HepG2 (cell line): ENCODE measurements around the gene NELFCD. TPM values are rescaled to one million over a fixed set of nuclear protein-coding genes. Genes with fewer than 3 reads are reported as not detected.

ENCODE experiments used
- ATF1 ChIP-seq: IDR thresholded peaks from 2 replicates; pipeline ENCODE4 v1.6.1; 2016; ENCODE audit warnings: mild to moderate bottlenecking, control low read depth
- BRCA1 ChIP-seq: sonication (generic); formaldehyde crosslinking; IDR thresholded peaks from 2 replicates; pipeline ENCODE4 v1.4.0; 2020; ENCODE audit warnings: missing genetic modification reagents
- CBX5 ChIP-seq: sonication (generic); formaldehyde crosslinking; IDR thresholded peaks from 2 replicates; pipeline ENCODE4 v1.4.0; 2020; ENCODE audit warnings: missing genetic modification reagents, borderline replicate concordance
- CEBPB ChIP-seq: IDR thresholded peaks from 2 replicates; pipeline ENCODE4 v1.6.1; 2011; ENCODE audit warnings: low read depth, low read length, improper control_type of control experiment, borderline replicate concordance
- NCOA1 ChIP-seq: sonication (generic); formaldehyde crosslinking; IDR thresholded peaks from 2 replicates; pipeline ENCODE4 v1.9.0; 2021; ENCODE audit warnings: missing genetic modification reagents
- NFE2L1 ChIP-seq: sonication (generic); formaldehyde crosslinking; IDR thresholded peaks from 2 replicates; pipeline ENCODE4 v1.4.0; 2020; ENCODE audit warnings: missing genetic modification reagents, mild to moderate bottlenecking, borderline replicate concordance
- SOX5 ChIP-seq: IDR thresholded peaks from 2 replicates; pipeline ENCODE4 v1.6.1; 2016; ENCODE audit warnings: borderline replicate concordance
- SYNCRIP ChIP-seq: fragments of 200-400 bp; formaldehyde crosslinking; IDR thresholded peaks from 2 replicates; pipeline ENCODE4 v1.6.1; 2018; ENCODE audit warnings: mild to moderate bottlenecking, low read depth, low read length; ENCODE audit not compliant: insufficient read depth
- TRIM24 ChIP-seq: sonication (generic); formaldehyde crosslinking; IDR thresholded peaks from 2 replicates; pipeline ENCODE4 v1.8.0; 2022; ENCODE audit warnings: mild to moderate bottlenecking, missing genetic modification reagents
- ZFX ChIP-seq: sonication (generic); formaldehyde crosslinking; IDR thresholded peaks from 2 replicates; pipeline ENCODE4 v1.4.0; 2020; ENCODE audit warnings: mild to moderate bottlenecking, low read depth, missing genetic modification reagents, moderate library complexity
- ZMYM4 ChIP-seq: sonication (generic); formaldehyde crosslinking; IDR thresholded peaks from 2 replicates; pipeline ENCODE4 v1.8.1; 2023; ENCODE audit warnings: mild to moderate bottlenecking, missing genetic modification reagents
- ZNF136 ChIP-seq: sonication (generic); formaldehyde crosslinking; IDR thresholded peaks from 2 replicates; pipeline ENCODE4 v1.8.1; 2022; ENCODE audit warnings: low read depth, mild to moderate bottlenecking, moderate library complexity, missing genetic modification reagents
- ZNF20 ChIP-seq: sonication (generic); formaldehyde crosslinking; IDR thresholded peaks from 2 replicates; pipeline ENCODE4 v1.4.0; 2020; ENCODE audit warnings: mild to moderate bottlenecking, moderate library complexity, missing genetic modification reagents
- ZNF234 ChIP-seq: sonication (generic); formaldehyde crosslinking; conservative IDR thresholded peaks from 2 replicates; pipeline ENCODE4 v1.5.1; 2020; ENCODE audit warnings: mild to moderate bottlenecking, missing genetic modification reagents
- ZNF34 ChIP-seq: sonication (generic); formaldehyde crosslinking; IDR thresholded peaks from 2 replicates; pipeline ENCODE4 v1.4.0; 2020; ENCODE audit warnings: mild to moderate bottlenecking, missing genetic modification reagents, borderline replicate concordance
- ZNF407 ChIP-seq: sonication (generic); formaldehyde crosslinking; IDR thresholded peaks from one replicate; pipeline ENCODE4 v1.5.1; 2020; ENCODE audit warnings: mild to moderate bottlenecking, missing genetic modification reagents; ENCODE audit errors: not compliant biosample characterization
- ZNF557 ChIP-seq: sonication (generic); formaldehyde crosslinking; IDR thresholded peaks from 2 replicates; pipeline ENCODE4 v1.4.0; 2020; ENCODE audit warnings: missing genetic modification reagents
- ZNF567 ChIP-seq: sonication (generic); formaldehyde crosslinking; IDR thresholded peaks from 2 replicates; pipeline ENCODE4 v1.8.1; 2023; ENCODE audit warnings: mild to moderate bottlenecking, missing genetic modification reagents, borderline replicate concordance
- ZSCAN30 ChIP-seq: sonication (generic); formaldehyde crosslinking; IDR thresholded peaks from 2 replicates; pipeline ENCODE4 v1.5.0; 2020; ENCODE audit warnings: mild to moderate bottlenecking, missing genetic modification reagents
- polyA plus RNA-seq, 8 experiments: library from polyadenylated mRNA; depleted of rRNA in 3 of 8; stranded (reverse) in 7 of 8; unstranded in 1 of 8; fragments of >200 nt; fragmentation: Illumina TruSeq in 4 of 8; extraction: Trizol in 4 of 8; gene quantifications; 2 replicates each; pipeline versions ENCODE4 v1.2.1 to v1.2.3, GENCODE V29; 2011 to 2016; ENCODE audit warnings: low read depth in 4 of 8, missing spikeins in 1 of 8, mixed read lengths in 1 of 8; ENCODE audit not compliant: insufficient read depth in 1 of 8
- total RNA-seq, 5 experiments: library from RNA; depleted of rRNA; stranded (reverse); fragments of >200 nt; fragmentation: Illumina TruSeq; extraction: Trizol; gene quantifications; 2 replicates each; pipeline ENCODE4 v1.2.3, GENCODE V29; 2016; ENCODE audit warnings: low read depth in 1 of 5

The NELFCD gene
- total and polyA plus RNA-seq, 2 of the 13 experiments (the other 11 are each of a cell fraction or from before 2014, with no cell fraction given), result 159 to 203 TPM

GRCh38 chr20:58950603-58951002 lies 30.5 kb upstream of the NELFCD start (continued):
- TF ChIP-seq ZNF407 (CRISPR knock-in tag), result no peak
- no peak for TF ChIP-seq ATF1
- no peak for TF ChIP-seq TRIM24 (CRISPR knock-in tag)
- no peak for TF ChIP-seq CBX5
- TF ChIP-seq ZNF557 (CRISPR knock-in tag), result no peak
- TF ChIP-seq NFE2L1 (CRISPR knock-in tag), result no peak
- TF ChIP-seq SYNCRIP, result no peak
- 0 out of 2 replicates have a peak, but pooled peaks have one; percentile 31 for TF ChIP-seq CEBPB
- TF ChIP-seq ZNF234 (CRISPR knock-in tag), result no peak
- TF ChIP-seq ZNF20 (CRISPR knock-in tag), result no peak
- TF ChIP-seq ZNF136 (CRISPR knock-in tag), result no peak
- TF ChIP-seq ZNF34 (CRISPR knock-in tag), result no peak
- TF ChIP-seq ZSCAN30 (CRISPR knock-in tag), result no peak
- TF ChIP-seq SOX5 (CRISPR knock-in tag), result no peak
- no peak for TF ChIP-seq ZFX (CRISPR knock-in tag)
- no peak for TF ChIP-seq ZNF567 (CRISPR knock-in tag)
- 0 out of 2 replicates have a peak, but pooled peaks have one; percentile 33 for TF ChIP-seq BRCA1 (CRISPR knock-in tag)
- TF ChIP-seq ZMYM4 (CRISPR knock-in tag), result no peak
- TF ChIP-seq NCOA1 (CRISPR knock-in tag), result no peak
